GM12872 (cell line): ENCODE results near the gene B3GAT2.

ENCODE experiments used
- TF ChIP-seq, protein P1 (sequence below): IDR thresholded peaks from 3 replicates; pipeline ENCODE4 v1.5.1; 2011; ENCODE audit warnings: low read depth, mild to moderate bottlenecking, low read length, moderate library complexity; ENCODE audit not compliant: insufficient read depth

The B3GAT2 gene

DNA sequence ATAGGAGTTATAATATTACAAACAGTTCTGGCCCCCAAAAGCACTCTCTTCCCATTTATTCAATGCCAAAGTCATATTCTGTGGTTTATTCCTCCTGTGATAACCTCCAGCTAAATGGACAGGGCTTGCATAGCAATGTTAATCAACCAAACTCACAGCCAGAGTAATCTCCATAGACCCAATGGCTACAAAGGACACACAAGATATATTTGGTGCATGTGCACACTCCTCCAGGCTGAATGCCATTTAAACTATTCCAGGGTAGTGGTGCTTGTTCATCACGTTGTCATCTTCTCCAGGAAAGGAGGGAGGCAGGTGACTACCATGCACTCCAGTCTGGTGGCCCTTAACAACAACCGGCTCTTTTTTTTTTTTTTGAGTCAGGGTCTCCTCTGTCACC lies 56.8 kb downstream of the B3GAT2 start:
- TF ChIP-seq, protein P1, sequence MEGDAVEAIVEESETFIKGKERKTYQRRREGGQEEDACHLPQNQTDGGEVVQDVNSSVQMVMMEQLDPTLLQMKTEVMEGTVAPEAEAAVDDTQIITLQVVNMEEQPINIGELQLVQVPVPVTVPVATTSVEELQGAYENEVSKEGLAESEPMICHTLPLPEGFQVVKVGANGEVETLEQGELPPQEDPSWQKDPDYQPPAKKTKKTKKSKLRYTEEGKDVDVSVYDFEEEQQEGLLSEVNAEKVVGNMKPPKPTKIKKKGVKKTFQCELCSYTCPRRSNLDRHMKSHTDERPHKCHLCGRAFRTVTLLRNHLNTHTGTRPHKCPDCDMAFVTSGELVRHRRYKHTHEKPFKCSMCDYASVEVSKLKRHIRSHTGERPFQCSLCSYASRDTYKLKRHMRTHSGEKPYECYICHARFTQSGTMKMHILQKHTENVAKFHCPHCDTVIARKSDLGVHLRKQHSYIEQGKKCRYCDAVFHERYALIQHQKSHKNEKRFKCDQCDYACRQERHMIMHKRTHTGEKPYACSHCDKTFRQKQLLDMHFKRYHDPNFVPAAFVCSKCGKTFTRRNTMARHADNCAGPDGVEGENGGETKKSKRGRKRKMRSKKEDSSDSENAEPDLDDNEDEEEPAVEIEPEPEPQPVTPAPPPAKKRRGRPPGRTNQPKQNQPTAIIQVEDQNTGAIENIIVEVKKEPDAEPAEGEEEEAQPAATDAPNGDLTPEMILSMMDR = no peak

DNA sequence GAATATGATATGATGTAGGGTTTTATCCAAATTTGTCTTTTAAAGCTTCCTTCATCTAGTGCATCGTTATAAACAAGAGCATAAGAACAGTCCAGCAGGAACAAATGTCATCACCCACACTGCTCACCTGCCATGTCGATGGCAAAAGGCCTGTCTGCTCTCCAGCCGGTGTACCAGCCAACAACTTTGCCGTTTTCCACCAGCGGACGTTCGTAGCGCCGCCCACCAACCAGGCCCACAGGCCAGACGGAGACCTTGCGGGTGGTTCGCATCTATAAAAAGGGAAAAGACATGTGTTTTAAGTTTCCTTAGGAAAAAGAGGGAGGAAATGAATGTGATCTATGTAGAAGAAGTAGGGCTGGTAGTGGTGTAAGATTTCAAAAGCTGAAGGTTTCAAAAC lies 62.9 kb downstream of the B3GAT2 start:
- TF ChIP-seq, protein P1 = no peak

DNA sequence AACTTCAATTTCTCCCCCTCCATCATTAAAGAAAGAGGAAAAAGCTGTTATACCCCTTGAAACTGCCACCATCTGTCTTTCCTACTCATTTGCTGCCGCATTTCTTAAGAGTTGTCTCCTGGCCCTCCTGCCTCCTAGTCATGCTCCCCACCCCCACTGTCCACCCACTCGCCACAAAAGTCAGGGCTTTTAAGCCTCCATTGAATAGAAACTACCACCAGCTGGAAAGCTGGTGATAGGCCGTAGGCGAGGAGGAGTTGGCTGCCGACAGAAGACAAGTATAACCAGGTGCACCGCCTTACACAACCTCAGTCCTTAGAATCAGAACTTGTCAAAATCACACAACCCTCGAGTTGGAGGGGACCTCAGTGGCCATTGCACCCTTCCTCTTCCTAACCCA lies 67.6 kb downstream of the B3GAT2 start:
- TF ChIP-seq, protein P1 = no peak

DNA sequence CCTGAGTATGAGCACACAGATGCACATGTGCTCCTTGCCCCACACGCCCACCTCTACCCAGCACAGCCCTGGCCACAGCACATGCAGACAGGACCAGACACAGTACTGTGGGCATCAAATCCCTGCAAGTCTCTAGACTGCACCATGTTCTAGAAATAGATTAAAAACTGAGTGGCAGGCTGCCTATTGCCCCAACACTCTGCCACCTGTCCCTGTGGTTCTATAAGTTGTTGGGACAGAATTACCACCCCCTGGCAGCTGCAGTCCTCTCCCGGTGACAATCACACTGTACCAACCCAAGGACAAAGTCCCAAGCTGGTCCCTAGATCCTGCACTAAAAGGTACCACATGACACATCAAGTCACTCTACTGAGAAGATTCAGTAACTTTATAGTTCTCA lies 70.2 kb downstream of the B3GAT2 start:
- TF ChIP-seq, protein P1 = no peak

DNA sequence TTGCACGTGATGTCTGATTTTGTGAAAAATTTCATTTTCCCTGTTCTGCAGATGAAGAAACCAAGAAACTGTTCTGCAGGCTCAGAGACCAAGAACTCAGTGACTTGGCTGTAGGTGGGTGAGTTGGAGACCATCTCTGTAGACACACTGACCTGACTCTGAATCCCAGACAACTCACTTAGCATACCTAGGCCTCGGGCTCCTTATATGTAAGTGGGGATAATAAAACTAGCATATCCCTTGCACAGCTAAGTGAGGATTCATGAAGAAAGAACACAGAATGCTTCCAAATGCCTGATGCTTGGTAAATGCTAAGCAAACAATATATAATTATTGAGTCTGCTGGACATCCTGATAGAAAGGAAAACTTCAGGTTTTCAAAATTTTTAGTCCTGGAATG lies 70.8 kb downstream of the B3GAT2 start:
- TF ChIP-seq, protein P1 = no peak

DNA sequence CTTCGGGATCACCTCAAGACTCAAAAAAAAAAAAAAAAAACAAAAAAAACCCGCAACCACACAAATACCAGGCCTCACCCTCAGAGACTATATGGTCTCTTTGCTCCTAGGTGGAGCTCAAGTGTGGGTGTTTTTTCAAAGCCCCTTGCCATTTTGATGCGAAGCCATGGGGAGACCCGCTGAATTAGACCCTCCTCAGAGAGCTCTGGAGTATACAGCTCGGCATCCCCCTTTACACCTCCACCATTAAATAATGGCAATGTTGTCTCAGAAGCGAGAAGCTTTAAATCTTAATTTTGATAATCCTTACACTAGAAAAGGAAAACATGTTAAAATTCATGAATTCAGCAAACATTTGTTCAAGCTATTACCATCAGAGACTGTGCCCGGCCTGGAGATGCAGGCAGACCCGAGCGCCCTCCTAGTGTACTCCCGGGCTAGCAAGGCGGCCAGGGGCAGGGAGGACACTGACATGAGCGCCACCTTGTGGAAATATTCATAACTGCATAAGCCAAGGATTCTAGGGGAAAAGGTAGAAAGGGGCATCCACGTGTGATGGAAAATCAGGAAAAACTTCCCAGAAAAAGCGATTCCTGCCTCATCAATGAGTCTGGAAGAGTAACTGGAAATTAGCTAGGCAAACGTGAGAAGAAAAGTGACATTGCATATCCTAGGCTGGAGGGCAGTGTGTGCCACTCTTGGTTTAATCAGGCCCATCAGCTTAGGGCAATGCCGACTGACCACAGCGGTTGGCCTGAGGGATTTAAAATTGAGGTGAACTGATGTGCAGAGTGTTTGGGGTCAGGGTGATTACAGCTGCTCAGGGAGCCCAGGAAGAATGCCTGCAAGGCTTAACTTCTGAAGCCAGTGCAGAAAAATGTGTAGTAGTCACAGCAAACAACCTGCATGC lies 72.5 kb downstream of the B3GAT2 start:
- TF ChIP-seq, protein P1 = peak; percentile 77

DNA sequence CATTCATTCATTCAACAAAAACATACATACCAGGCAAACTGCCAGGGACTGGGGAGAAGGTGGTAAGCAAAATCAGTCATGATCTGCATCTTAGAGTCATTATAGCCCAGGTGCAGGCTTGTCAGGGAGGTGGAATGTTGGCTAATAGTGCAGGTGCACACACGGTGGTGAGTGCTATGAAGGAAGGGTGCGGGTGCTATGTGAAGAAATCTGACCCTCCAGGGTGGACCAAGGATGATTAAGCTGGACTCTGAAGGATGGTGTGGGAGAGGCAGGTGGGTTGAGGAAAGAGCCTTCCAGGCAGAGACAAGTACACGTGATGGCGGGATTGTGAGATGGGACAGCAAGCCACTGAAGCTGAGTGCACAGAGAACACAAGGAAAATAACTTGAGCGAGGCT lies 77.4 kb downstream of the B3GAT2 start:
- TF ChIP-seq, protein P1 = no peak
